H1 (cell line): ENCODE results near the gene ST6GALNAC2.
A peak's percentile ranks its signal among the peaks of the same experiment; 100 is the strongest.
"Not testable (repeated sequence)": the region's sequence is repeated elsewhere in the genome, so short reads cannot be mapped to it uniquely, and the experiment has no call there.

Experiments used
- CEBPB ChIP-seq: IDR thresholded peaks from 2 replicates; pipeline ENCODE4 v1.6.1; 2012; ENCODE audit warnings: low read depth, low read length
- JUND ChIP-seq: IDR thresholded peaks from 2 replicates; pipeline ENCODE4 v1.6.1; 2011; ENCODE audit warnings: mild to moderate bottlenecking, improper control_type of control experiment, low read length
- POLR2A ChIP-seq, 2 experiments: IDR thresholded peaks; 1 replicate in 1 of 2; 2 replicates in 1 of 2; pipeline ENCODE4 v1.6.1; 2011; ENCODE audit warnings: low read depth in 2 of 2, low read length in 2 of 2, mild to moderate bottlenecking in 2 of 2; ENCODE audit errors: control extremely low read depth in 1 of 2
- TF ChIP-seq, protein P1 (sequence below): IDR thresholded peaks from 2 replicates; pipeline ENCODE4 v1.6.1; 2012; ENCODE audit warnings: inconsistent platforms
- TF ChIP-seq, protein P2 (sequence below), 3 experiments: IDR thresholded peaks; 1 replicate in 2 of 3; 2 replicates in 1 of 3; pipeline versions ENCODE4 v1.5.1 to v1.6.1; 2011; ENCODE audit warnings: low read length in 3 of 3, mild to moderate bottlenecking in 3 of 3, inconsistent platforms in 2 of 3, low read depth in 1 of 3, moderate library complexity in 1 of 3; ENCODE audit not compliant: insufficient read depth in 1 of 3; ENCODE audit errors: control extremely low read depth in 1 of 3

DNA sequence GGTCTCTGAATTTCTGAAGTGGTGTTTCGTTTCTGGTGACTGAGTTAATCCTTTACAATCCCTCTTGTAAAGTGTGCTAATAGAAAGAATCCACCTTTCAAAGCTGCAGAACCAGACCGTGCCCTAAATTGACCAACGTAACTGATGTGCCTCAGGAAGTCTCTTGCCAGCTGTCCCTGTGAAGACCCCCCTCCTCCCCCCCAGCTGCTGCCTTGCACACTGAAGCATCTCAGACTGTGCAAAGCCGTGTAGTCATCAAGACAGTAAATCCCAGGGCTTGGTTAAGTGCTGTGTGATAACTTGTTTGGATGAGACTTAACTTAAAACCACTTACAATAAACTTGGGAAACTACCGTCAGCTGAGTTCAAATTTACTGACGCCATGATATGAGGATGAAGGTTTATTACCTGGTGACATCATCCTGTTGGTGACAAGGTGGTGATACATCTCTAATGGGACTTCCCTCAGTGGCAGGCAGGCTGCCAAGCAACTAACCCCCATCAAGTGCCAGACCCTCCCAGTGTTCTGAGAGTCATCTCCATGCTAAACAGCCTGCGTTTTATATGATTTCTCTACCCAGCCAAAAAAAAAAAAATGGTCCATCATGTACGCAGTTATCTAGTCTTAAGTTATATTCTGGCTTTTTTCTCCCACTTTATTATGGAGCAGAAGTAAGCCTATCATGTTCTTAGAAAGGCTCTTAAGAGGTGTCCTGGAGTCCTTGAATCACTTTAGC is 20.5 kb downstream of the ST6GALNAC2 start:
- TF ChIP-seq, protein P1, sequence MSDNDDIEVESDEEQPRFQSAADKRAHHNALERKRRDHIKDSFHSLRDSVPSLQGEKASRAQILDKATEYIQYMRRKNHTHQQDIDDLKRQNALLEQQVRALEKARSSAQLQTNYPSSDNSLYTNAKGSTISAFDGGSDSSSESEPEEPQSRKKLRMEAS: not testable (repeated sequence)
- TF ChIP-seq JUND, CEBPB: not testable (repeated sequence)
- peak in 1 of 2 experiments; percentile 30; a peak in 1 of 3 replicates for TF ChIP-seq POLR2A (IDR thresholded peaks at IDR 0.05; ENCODE audit: control extremely low read depth in 1 of 2, low read depth in 2 of 2, low read length in 2 of 2)
- TF ChIP-seq, protein P2, sequence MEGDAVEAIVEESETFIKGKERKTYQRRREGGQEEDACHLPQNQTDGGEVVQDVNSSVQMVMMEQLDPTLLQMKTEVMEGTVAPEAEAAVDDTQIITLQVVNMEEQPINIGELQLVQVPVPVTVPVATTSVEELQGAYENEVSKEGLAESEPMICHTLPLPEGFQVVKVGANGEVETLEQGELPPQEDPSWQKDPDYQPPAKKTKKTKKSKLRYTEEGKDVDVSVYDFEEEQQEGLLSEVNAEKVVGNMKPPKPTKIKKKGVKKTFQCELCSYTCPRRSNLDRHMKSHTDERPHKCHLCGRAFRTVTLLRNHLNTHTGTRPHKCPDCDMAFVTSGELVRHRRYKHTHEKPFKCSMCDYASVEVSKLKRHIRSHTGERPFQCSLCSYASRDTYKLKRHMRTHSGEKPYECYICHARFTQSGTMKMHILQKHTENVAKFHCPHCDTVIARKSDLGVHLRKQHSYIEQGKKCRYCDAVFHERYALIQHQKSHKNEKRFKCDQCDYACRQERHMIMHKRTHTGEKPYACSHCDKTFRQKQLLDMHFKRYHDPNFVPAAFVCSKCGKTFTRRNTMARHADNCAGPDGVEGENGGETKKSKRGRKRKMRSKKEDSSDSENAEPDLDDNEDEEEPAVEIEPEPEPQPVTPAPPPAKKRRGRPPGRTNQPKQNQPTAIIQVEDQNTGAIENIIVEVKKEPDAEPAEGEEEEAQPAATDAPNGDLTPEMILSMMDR (IDR thresholded peaks at IDR 0.05; ENCODE audit: control extremely low read depth in 1 of 3, insufficient read depth in 1 of 3, low read depth in 1 of 3, low read length in 3 of 3): not testable (repeated sequence)
